Mesendoderm (in vitro differentiated cells): Measurements from ENCODE around the gene WNT1.

Experiments
- DNase-seq: peaks from one replicate; pipeline ENCODE4 v3.0.0; 2013
- H2AK5ac ChIP-seq: 2 replicates; pipeline ENCODE4 v1.6.1; 2013; ENCODE audit warnings: low read length, inconsistent platforms
- H2BK120ac ChIP-seq: 2 replicates; pipeline ENCODE4 v1.6.1; 2013; ENCODE audit warnings: low read depth, mild to moderate bottlenecking, low read length, moderate library complexity, mixed read lengths
- H2BK15ac ChIP-seq: replicated peaks from 2 replicates; pipeline ENCODE4 v1.6.1; 2013; ENCODE audit warnings: low read depth, mild to moderate bottlenecking, moderate library complexity
- H2BK5ac ChIP-seq: 2 replicates; pipeline ENCODE4 v1.6.1; 2013; ENCODE audit warnings: low read length, inconsistent platforms
- H3K18ac ChIP-seq: 2 replicates; pipeline ENCODE4 v1.6.1; 2013; ENCODE audit warnings: mild to moderate bottlenecking, low read length, mixed read lengths
- H3K23ac ChIP-seq: one replicate; pipeline ENCODE4 v1.6.1; 2013; ENCODE audit warnings: low read length
- H3K27ac ChIP-seq: 2 replicates; pipeline ENCODE4 v1.5.1; 2013; ENCODE audit warnings: low read depth, mild to moderate bottlenecking, inconsistent platforms, low read length, moderate library complexity
- H3K27me3 ChIP-seq: 2 replicates; pipeline ENCODE4 v1.6.1; 2013; ENCODE audit warnings: low read length, control low read depth, mild to moderate bottlenecking, inconsistent platforms; ENCODE audit not compliant: insufficient read depth, poor library complexity
- H3K36me3 ChIP-seq: 2 replicates; pipeline ENCODE4 v1.6.1; 2013; ENCODE audit warnings: low read length, inconsistent platforms; ENCODE audit not compliant: control insufficient read depth, insufficient read depth
- H3K4ac ChIP-seq: one replicate; pipeline ENCODE4 v1.6.1; 2013; ENCODE audit warnings: low read depth, mild to moderate bottlenecking, low read length, moderate library complexity
- H3K4me1 ChIP-seq: 2 replicates; pipeline ENCODE4 v1.6.1; 2013; ENCODE audit warnings: low read depth, low read length, inconsistent platforms; ENCODE audit not compliant: control insufficient read depth
- H3K4me2 ChIP-seq: 2 replicates; pipeline ENCODE4 v1.6.1; 2013; ENCODE audit warnings: low read length
- H3K4me3 ChIP-seq: 2 replicates; pipeline ENCODE4 v1.5.1; 2013; ENCODE audit warnings: mild to moderate bottlenecking, low read length
- H3K56ac ChIP-seq: one replicate; pipeline ENCODE4 v1.6.1; 2013; ENCODE audit warnings: low read length
- H3K79me1 ChIP-seq: 2 replicates; pipeline ENCODE4 v1.6.1; 2013; ENCODE audit warnings: low read length, inconsistent platforms
- H3K79me2 ChIP-seq: 2 replicates; pipeline ENCODE4 v1.6.1; 2013; ENCODE audit warnings: mild to moderate bottlenecking, low read length; ENCODE audit not compliant: control insufficient read depth, insufficient read depth
- H3K9ac ChIP-seq: 2 replicates; pipeline ENCODE4 v1.6.1; 2013; ENCODE audit warnings: low read length, inconsistent platforms
- H4K5ac ChIP-seq: one replicate; pipeline ENCODE4 v1.6.1; 2013; ENCODE audit warnings: low read length
- H4K8ac ChIP-seq: one replicate; pipeline ENCODE4 v1.6.1; 2013; ENCODE audit warnings: low read depth, mild to moderate bottlenecking, control low read depth, low read length, moderate library complexity
- WGBS: extraction: QIAGEN DNeasy Blood & Tissue Kit; methylation state at CpG from one replicate; pipeline ENCODE4 v1.1.7; 2013; ENCODE audit warnings: low lambda C conversion rate, missing lambda C conversion rate; ENCODE audit not compliant: insufficient coverage; ENCODE audit errors: extremely low coverage; 5-methylcytosine and 5-hydroxymethylcytosine counted together

Gene WNT1

DNA sequence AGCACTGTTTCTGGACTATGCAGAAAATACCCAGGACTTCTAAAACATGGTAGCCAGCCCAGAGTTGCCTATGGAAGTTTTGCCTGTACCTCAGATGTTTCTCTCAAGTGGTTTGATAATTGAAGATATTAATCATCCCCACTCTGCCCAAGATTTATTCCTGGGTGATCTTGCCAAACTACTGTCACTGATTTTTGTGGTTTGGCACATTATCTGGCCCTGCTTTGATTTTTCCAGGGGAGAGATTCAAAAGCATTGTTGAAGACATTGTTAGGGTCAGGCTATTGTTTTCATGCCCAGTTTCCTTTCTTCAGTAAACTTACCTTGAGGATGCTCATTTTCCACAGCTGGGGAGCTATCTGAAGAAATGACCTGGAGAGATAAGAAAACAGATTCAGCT is 34.6 kb downstream of the WNT1 start:
- Histone ChIP-seq H2BK120ac (no peak overlapping the region), H3K27ac (no peak overlapping the region)

DNA sequence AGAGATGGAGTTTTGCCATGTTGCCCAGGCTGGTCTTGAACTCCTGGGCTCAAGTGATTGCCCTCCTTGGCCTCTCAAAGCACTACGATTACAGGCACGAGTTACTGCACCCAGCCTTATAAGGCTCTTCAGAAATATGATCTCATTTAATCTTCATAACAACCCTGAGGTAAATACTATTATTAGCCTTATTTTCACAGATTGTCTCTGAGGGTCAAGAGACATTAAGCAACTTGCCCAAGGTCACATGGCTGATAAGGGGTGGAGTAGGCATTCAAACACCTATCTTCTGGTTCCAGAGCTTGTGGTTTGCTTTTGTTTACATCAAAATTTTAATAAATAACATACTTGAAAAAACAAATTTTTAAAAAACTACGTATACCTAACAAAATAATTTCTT is 35.3 kb downstream of the WNT1 start:
- Histone ChIP-seq H3K27ac (no peak overlapping the region), H3K4me3 (no peak overlapping the region), H3K79me1 (no peaks in the 10 kb centered on the region), H3K56ac (no peak overlapping the region), H3K23ac (no peak overlapping the region), H3K18ac (no peak overlapping the region), H2BK15ac (no peak overlapping the region), H3K36me3 (no peaks in the 10 kb centered on the region), H3K4me1 (no peaks in the 10 kb centered on the region), H3K27me3 (no peaks in the 10 kb centered on the region), H2BK5ac (no peak overlapping the region), H4K8ac (no peak overlapping the region), H3K79me2 (no peaks in the 10 kb centered on the region), H3K9ac (no peak overlapping the region), H2AK5ac (no peak overlapping the region), H2BK120ac (no peak overlapping the region), H4K5ac (no peak overlapping the region), H3K4me2 (no peak overlapping the region), H3K4ac (no peak overlapping the region)
- no peak for DNase-seq
- 100% methylated on average over 1 of the region's 3 CpGs for WGBS

More for the DNA sequence above, 34.6 kb downstream of the WNT1 start:
- Histone ChIP-seq H2AK5ac (no peak overlapping the region), H3K23ac (no peak overlapping the region), H4K8ac (no peak overlapping the region), H3K36me3 (no peaks in the 10 kb centered on the region), H2BK5ac (no peak overlapping the region), H2BK15ac (no peak overlapping the region), H3K4me1 (no peaks in the 10 kb centered on the region), H3K4me3 (no peak overlapping the region), H3K9ac (no peak overlapping the region), H4K5ac (no peak overlapping the region), H3K79me2 (no peaks in the 10 kb centered on the region), H3K79me1 (no peaks in the 10 kb centered on the region), H3K4me2 (no peak overlapping the region), H3K56ac (no peak overlapping the region), H3K27me3 (no peaks in the 10 kb centered on the region), H3K4ac (no peak overlapping the region), H3K18ac (no peak overlapping the region)
- DNase-seq: no peak

DNA sequence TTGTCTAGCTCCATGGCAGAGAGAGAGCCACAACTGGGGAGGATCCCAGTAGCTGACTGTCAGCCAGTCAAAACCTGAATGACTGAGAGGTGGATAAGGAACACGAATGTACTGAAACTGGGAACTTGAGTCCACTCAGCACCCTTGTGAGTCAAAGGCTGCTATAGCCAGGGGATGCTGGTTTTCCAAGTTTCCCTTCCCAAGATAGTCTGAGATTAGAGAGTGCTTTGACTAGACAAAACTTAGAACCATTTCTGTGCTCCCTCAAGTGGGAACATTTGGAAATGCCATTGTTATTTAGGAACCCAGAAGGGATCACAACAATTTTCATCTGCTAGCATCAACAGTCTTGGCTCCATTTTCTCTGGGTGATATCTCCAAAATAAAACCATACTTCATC is 36.4 kb downstream of the WNT1 start:
- WGBS: no CpG with 5 or more reads among the region's 1 CpG
- H3K4me2 ChIP-seq: no peak overlapping the region

GRCh38 chr12:49015196-49015595 is 37.1 kb downstream of the WNT1 start:
- no peak overlapping the region for H3K56ac ChIP-seq
- no peak overlapping the region for H3K18ac ChIP-seq
- H4K5ac ChIP-seq: no peak overlapping the region
- no peak overlapping the region for H3K4ac ChIP-seq
- H3K23ac ChIP-seq: no peak overlapping the region
- H2BK15ac ChIP-seq: no peak overlapping the region
- no peaks in the 10 kb centered on the region for H3K4me1 ChIP-seq
- WGBS: no CpG with 5 or more reads among the region's 1 CpG
- no peak overlapping the region for H3K9ac ChIP-seq
- H3K4me2 ChIP-seq: no peak overlapping the region
- no peaks in the 10 kb centered on the region for H3K27me3 ChIP-seq
- no peak overlapping the region for H2AK5ac ChIP-seq
- H2BK120ac ChIP-seq: no peak overlapping the region
- H3K79me1 ChIP-seq: no peaks in the 10 kb centered on the region
- no peak overlapping the region for H2BK5ac ChIP-seq
- H4K8ac ChIP-seq: no peak overlapping the region
- H3K79me2 ChIP-seq: no peaks in the 10 kb centered on the region
- H3K4me3 ChIP-seq: no peak overlapping the region
- H3K36me3 ChIP-seq: no peaks in the 10 kb centered on the region
- no peak for DNase-seq
- H3K27ac ChIP-seq: no peak overlapping the region

More for the DNA sequence above, 36.4 kb downstream of the WNT1 start:
- Histone ChIP-seq H2BK15ac (no peak overlapping the region), H3K36me3 (no peaks in the 10 kb centered on the region), H3K4me3 (no peak overlapping the region), H3K9ac (no peak overlapping the region), H3K79me2 (no peaks in the 10 kb centered on the region), H4K8ac (no peak overlapping the region), H3K18ac (no peak overlapping the region), H3K4me1 (no peaks in the 10 kb centered on the region), H3K27ac (no peak overlapping the region), H3K56ac (no peak overlapping the region), H2AK5ac (no peak overlapping the region), H3K23ac (no peak overlapping the region), H2BK5ac (no peak overlapping the region), H3K4ac (no peak overlapping the region), H2BK120ac (no peak overlapping the region), H4K5ac (no peak overlapping the region), H3K27me3 (no peaks in the 10 kb centered on the region), H3K79me1 (no peaks in the 10 kb centered on the region)
- no peak for DNase-seq

DNA sequence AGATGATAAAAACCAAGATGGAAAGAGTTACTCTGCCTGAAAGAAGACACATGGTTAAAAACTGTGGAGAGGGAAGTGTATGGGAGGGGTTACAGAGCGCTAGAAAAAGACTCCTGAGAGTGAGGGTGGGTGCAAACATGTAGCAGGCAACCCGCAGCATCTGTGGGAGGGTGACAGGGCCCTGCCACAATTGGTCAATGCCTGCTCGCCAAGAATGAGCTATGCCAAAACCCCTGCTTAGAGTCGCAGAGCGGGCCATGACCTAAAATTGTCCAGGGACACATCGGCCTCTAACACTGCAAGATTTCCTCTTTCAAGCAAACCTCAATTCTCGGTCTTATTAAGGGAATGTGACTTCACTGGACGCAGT is 39.8 kb downstream of the WNT1 start:
- H3K4me1 ChIP-seq: no peaks in the 10 kb centered on the region
- H4K5ac ChIP-seq: no peak overlapping the region
- H2AK5ac ChIP-seq: no peak overlapping the region
- H3K4ac ChIP-seq: no peak overlapping the region
- H3K56ac ChIP-seq: peak overlapping the region; percentile 97
- no peaks in the 10 kb centered on the region for H3K27me3 ChIP-seq
- WGBS: no CpG with 5 or more reads among the region's 8 CpGs
- no peak overlapping the region for H2BK5ac ChIP-seq
- H3K23ac ChIP-seq: no peak overlapping the region
- H3K18ac ChIP-seq: no peak overlapping the region
- no peaks in the 10 kb centered on the region for H3K79me2 ChIP-seq
- H3K9ac ChIP-seq: peak overlapping the region; percentile 94
- H4K8ac ChIP-seq: no peak overlapping the region
- no peak overlapping the region for H2BK120ac ChIP-seq
- peak overlapping the region; percentile 72 for H3K27ac ChIP-seq
- no peak for DNase-seq
- H2BK15ac ChIP-seq: no peak overlapping the region
- H3K4me2 ChIP-seq: peak overlapping the region; percentile 68
- H3K79me1 ChIP-seq: no peaks in the 10 kb centered on the region
- peak overlapping the region; percentile 75 for H3K4me3 ChIP-seq
- H3K36me3 ChIP-seq: peaks cover 9% of the 10 kb centered on the region

DNA sequence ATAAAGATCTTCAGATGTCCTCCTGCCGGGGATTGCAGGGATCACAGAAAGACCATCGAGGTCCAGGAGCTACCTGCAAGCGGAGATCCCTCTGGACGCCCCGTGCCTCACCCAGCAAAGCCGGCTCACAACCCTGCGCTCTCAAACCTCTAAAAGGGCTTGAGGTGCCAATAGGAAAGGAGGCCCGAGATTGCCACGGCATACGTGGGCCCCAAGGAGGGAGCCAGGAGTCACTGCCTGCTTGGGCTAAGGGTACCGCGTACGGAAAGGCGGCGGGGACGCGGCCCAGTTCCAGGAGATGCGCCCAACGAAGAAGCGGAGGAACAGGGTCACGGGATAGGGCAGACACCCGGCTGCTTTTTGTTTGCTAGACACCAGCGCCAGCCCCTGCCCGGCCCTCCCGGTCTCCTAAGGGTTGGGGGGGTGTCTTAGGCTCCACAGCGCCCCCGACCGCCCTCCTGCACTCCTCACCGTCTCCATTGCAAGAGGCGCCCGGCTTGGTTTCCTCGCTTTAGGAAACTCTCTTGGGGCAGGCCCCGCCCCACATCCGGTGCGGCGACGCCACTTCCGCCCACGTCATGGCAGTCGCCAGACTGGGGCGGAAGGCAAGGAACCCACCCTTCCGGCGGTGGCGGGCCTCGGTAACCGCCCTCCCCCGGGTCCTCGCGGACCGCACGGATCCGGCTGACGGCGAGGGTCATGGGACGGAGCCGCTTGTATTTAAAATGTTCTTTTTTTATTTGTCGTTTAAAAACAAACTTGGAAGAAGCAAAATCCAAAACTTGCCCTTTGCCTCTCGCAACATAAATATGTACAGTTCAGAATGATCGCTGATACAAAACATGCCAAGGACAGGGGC is 40.4 kb downstream of the WNT1 start, which contains the start of gene PRKAG1:
TSS of gene PRKAG1 (minus strand) at position 516 of the 859 bp plus-strand sequence. CDS start at position 480, 36 bp downstream.
- no peak within 1 kb of the TSS for H2AK5ac ChIP-seq
- H3K36me3 ChIP-seq: peaks cover 11% of the 10 kb centered on the region
- peak within 1 kb of the TSS; percentile 84 for H3K23ac ChIP-seq
- peak within 1 kb of the TSS; percentile 97 for H3K56ac ChIP-seq
- H2BK15ac ChIP-seq: no peak within 1 kb of the TSS
- peak within 1 kb of the TSS; percentile 72 for H3K27ac ChIP-seq
- peak within 1 kb of the TSS; percentile 70 for H3K4me2 ChIP-seq
- H2BK120ac ChIP-seq: no peak within 1 kb of the TSS
- no peaks in the 10 kb centered on the region for H3K79me1 ChIP-seq
- no CpG with 5 or more reads among the region's 59 CpGs for WGBS
- H3K4me3 ChIP-seq: peak within 1 kb of the TSS; percentile 75
- peak; percentile 99 for DNase-seq
- no peak within 1 kb of the TSS for H4K5ac ChIP-seq
- peak within 1 kb of the TSS; percentile 69 for H2BK5ac ChIP-seq
- H3K4me1 ChIP-seq: no peaks in the 10 kb centered on the region
- H4K8ac ChIP-seq: no peak within 1 kb of the TSS
- H3K4ac ChIP-seq: peak within 1 kb of the TSS; percentile 44
- H3K27me3 ChIP-seq: no peaks in the 10 kb centered on the region
- peak within 1 kb of the TSS; percentile 94 for H3K9ac ChIP-seq
- no peaks in the 10 kb centered on the region for H3K79me2 ChIP-seq
- H3K18ac ChIP-seq: peak within 1 kb of the TSS; percentile 22
